WI38 (cell line): ENCODE data around the gene FRMD4A.

ENCODE experiments used
- H3K4me3 ChIP-seq: 2 replicates; pipeline ENCODE4 v1.5.1; 2011; ENCODE audit warnings: low read depth, mild to moderate bottlenecking, control low read depth, low read length
- CTCF ChIP-seq: IDR thresholded peaks from 2 replicates; pipeline ENCODE4 v1.5.1; 2012; ENCODE audit warnings: low read depth, mild to moderate bottlenecking, control low read depth, low read length

Gene FRMD4A

GRCh38 chr10:13731799-13732198, 598.9 kb downstream of the FRMD4A start:
- no peak overlapping the region for H3K4me3 ChIP-seq
- TF ChIP-seq CTCF = no peak

- H3K4me3 ChIP-seq = no peak overlapping the region
- no peak for TF ChIP-seq CTCF
Measured at GRCh38 chr10:13730956-13731355, 599.8 kb downstream of the FRMD4A start.

GRCh38 chr10:13730306-13730652, 600.4 kb downstream of the FRMD4A start:
- no peak overlapping the region for H3K4me3 ChIP-seq
- no peak for TF ChIP-seq CTCF

- H3K4me3 ChIP-seq = no peak overlapping the region
- no peak for TF ChIP-seq CTCF
Measured at GRCh38 chr10:13729586-13730305, 601.0 kb downstream of the FRMD4A start.

GRCh38 chr10:13728898-13729535, 601.7 kb downstream of the FRMD4A start:
- TF ChIP-seq CTCF = no peak
- no peak overlapping the region for H3K4me3 ChIP-seq

GRCh38 chr10:13725594-13725993, 605.1 kb downstream of the FRMD4A start:
- TF ChIP-seq CTCF = no peak

GRCh38 chr10:13724484-13724883, 606.2 kb downstream of the FRMD4A start:
- TF ChIP-seq CTCF = no peak
- no peak overlapping the region for H3K4me3 ChIP-seq

More at GRCh38 chr10:13725594-13725993, 605.1 kb downstream of the FRMD4A start:
- no peak overlapping the region for H3K4me3 ChIP-seq
